ENCODE measurements around the gene CCDC40. TPM values are rescaled to one million over a fixed set of nuclear protein-coding genes. Genes with fewer than 3 reads are reported as not detected.

The CCDC40 gene
- total and polyA plus RNA-seq, 10 of the 15 experiments (the other 5 are each of a cell fraction or from before 2014, with no cell fraction given), result 0.06 to 0.10 TPM; not detected in 8

DNA sequence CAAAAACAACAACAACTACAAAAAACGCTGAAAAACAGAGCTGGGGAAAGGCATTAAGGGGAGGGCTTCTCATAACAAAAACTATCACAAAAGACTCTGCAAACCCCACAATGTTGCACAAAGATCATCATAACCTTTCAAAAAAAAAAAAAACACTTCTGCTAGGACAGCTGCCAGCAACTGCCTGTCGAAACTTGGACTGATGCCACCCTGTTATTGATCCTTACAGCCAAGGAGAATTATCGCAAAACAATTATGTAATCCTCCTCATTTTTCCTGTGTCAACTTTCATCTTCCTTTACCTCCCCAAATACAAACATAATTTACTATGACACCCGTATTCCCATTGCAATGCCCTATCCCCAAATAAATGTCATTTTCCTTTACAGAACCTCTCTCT, 9.3 kb downstream of the CCDC40 start:
- H3K79me2 ChIP-seq (ENCODE audit: control insufficient read depth, insufficient read depth, low read length), result no peaks in the 10 kb centered on the region
- no peak for ATAC-seq
- H3K36me3 ChIP-seq (ENCODE audit: control insufficient read depth in 2 of 2, insufficient read depth in 2 of 2, low read length in 1 of 2), result no peaks in the 10 kb centered on the region
- SMC1A ChIA-PET (ENCODE audit: uncharacterized antibody, unreplicated experiment), result interaction anchor here (0.5 kb wide), 1 partner anchor 223 kb away, joined by 3 read pairs; no protein-coding TSS in a partner anchor
- H3K4me1 ChIP-seq (ENCODE audit: control insufficient read depth, insufficient read depth, low read length), result no peaks in the 10 kb centered on the region
- FAIRE-seq, result no peak
- H4K20me1 ChIP-seq (ENCODE audit: control insufficient read depth, insufficient read depth), result no peaks in the 10 kb centered on the region
- H3K9ac ChIP-seq (ENCODE audit: control insufficient read depth, insufficient read depth, low read length), result no peak overlapping the region
- H3K27me3 ChIP-seq (replicated peaks in 1 of 2; ENCODE audit: control insufficient read depth in 2 of 2, insufficient read depth in 2 of 2, low read length in 1 of 2), result 0 out of 4 replicates have a peak, but pooled peaks cover 0 to 2% of the 10 kb centered on the region in 2 experiments
- no peaks in the 10 kb centered on the region for H3K9me3 ChIP-seq (replicated peaks; ENCODE audit: control insufficient read depth, insufficient read depth, low read length)
- POLR2A ChIA-PET, result interaction anchor here (0.6 kb wide), 1 partner anchor 170 kb away, joined by 6 read pairs; no protein-coding TSS in a partner anchor
- no peak overlapping the region for H3K4me3 ChIP-seq
- intact Hi-C loops (cut with micrococcal nuclease; ENCODE audit: unreplicated experiment), result no loop called here
- in situ Hi-C loops (cut with MboI), result no loop called here
- no peak overlapping the region for H3K4me2 ChIP-seq (ENCODE audit: control insufficient read depth, insufficient read depth)
- no peak overlapping the region for H2AFZ ChIP-seq (ENCODE audit: control insufficient read depth, low read depth, low read length)
- no TSS peak for BruUV-seq (replicated peaks)
- CTCF ChIA-PET, result interaction anchor here (0.6 kb wide), 1 partner anchor 126 kb away, joined by 4 read pairs; no protein-coding TSS in a partner anchor
- DNase-seq (ENCODE audit: low read depth, low spot score), result no peak
- RAD21 ChIA-PET (ENCODE audit: unreplicated experiment), result no interaction called here
- H3K27ac ChIP-seq (ENCODE audit: control insufficient read depth, insufficient read depth), result no peak overlapping the region
- WGBS (ENCODE audit: insufficient coverage, insufficient replicate concordance, low lambda C conversion rate, missing lambda C conversion rate), result 44% methylated on average over 4 of the region's 4 CpGs
- TF ChIP-seq ASH2L (IDR thresholded peaks at IDR 0.05; ENCODE audit: borderline replicate concordance, low read depth) (no peak), NFYB (IDR thresholded peaks at IDR 0.05; ENCODE audit: insufficient read depth, low read depth, low read length) (no peak), KAT2A (conservative IDR thresholded peaks at IDR 0.05; ENCODE audit: control insufficient read depth, low read depth, low read length) (no peak), ZNF24 (IDR thresholded peaks at IDR 0.05) (no peak), BCL11A (IDR thresholded peaks at IDR 0.05; ENCODE audit: low read depth, low read length) (no peak), YBX1 (IDR thresholded peaks at IDR 0.05) (no peak), CHD4 (IDR thresholded peaks at IDR 0.05) (no peak), CBFB (IDR thresholded peaks at IDR 0.05; ENCODE audit: low read depth) (no peak), JUNB (IDR thresholded peaks at IDR 0.05) (no peak), LARP7 (IDR thresholded peaks at IDR 0.05) (no peak), ZNF207 (IDR thresholded peaks at IDR 0.05; ENCODE audit: borderline replicate concordance) (no peak), EP300 (IDR thresholded peaks at IDR 0.05; ENCODE audit: borderline replicate concordance in 1 of 2, control insufficient read depth in 1 of 2, low read depth in 2 of 2, low read length in 2 of 2) (no peak)
- TF ChIP-seq, protein P1, sequence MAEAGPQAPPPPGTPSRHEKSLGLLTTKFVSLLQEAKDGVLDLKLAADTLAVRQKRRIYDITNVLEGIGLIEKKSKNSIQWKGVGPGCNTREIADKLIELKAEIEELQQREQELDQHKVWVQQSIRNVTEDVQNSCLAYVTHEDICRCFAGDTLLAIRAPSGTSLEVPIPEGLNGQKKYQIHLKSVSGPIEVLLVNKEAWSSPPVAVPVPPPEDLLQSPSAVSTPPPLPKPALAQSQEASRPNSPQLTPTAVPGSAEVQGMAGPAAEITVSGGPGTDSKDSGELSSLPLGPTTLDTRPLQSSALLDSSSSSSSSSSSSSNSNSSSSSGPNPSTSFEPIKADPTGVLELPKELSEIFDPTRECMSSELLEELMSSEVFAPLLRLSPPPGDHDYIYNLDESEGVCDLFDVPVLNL (IDR thresholded peaks at IDR 0.05; ENCODE audit: low read depth, low read length), result no peak
- TF ChIP-seq, protein P2, sequence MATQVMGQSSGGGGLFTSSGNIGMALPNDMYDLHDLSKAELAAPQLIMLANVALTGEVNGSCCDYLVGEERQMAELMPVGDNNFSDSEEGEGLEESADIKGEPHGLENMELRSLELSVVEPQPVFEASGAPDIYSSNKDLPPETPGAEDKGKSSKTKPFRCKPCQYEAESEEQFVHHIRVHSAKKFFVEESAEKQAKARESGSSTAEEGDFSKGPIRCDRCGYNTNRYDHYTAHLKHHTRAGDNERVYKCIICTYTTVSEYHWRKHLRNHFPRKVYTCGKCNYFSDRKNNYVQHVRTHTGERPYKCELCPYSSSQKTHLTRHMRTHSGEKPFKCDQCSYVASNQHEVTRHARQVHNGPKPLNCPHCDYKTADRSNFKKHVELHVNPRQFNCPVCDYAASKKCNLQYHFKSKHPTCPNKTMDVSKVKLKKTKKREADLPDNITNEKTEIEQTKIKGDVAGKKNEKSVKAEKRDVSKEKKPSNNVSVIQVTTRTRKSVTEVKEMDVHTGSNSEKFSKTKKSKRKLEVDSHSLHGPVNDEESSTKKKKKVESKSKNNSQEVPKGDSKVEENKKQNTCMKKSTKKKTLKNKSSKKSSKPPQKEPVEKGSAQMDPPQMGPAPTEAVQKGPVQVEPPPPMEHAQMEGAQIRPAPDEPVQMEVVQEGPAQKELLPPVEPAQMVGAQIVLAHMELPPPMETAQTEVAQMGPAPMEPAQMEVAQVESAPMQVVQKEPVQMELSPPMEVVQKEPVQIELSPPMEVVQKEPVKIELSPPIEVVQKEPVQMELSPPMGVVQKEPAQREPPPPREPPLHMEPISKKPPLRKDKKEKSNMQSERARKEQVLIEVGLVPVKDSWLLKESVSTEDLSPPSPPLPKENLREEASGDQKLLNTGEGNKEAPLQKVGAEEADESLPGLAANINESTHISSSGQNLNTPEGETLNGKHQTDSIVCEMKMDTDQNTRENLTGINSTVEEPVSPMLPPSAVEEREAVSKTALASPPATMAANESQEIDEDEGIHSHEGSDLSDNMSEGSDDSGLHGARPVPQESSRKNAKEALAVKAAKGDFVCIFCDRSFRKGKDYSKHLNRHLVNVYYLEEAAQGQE (IDR thresholded peaks at IDR 0.05; ENCODE audit: low read depth, low read length), result no peak
- TF ChIP-seq, protein P3, sequence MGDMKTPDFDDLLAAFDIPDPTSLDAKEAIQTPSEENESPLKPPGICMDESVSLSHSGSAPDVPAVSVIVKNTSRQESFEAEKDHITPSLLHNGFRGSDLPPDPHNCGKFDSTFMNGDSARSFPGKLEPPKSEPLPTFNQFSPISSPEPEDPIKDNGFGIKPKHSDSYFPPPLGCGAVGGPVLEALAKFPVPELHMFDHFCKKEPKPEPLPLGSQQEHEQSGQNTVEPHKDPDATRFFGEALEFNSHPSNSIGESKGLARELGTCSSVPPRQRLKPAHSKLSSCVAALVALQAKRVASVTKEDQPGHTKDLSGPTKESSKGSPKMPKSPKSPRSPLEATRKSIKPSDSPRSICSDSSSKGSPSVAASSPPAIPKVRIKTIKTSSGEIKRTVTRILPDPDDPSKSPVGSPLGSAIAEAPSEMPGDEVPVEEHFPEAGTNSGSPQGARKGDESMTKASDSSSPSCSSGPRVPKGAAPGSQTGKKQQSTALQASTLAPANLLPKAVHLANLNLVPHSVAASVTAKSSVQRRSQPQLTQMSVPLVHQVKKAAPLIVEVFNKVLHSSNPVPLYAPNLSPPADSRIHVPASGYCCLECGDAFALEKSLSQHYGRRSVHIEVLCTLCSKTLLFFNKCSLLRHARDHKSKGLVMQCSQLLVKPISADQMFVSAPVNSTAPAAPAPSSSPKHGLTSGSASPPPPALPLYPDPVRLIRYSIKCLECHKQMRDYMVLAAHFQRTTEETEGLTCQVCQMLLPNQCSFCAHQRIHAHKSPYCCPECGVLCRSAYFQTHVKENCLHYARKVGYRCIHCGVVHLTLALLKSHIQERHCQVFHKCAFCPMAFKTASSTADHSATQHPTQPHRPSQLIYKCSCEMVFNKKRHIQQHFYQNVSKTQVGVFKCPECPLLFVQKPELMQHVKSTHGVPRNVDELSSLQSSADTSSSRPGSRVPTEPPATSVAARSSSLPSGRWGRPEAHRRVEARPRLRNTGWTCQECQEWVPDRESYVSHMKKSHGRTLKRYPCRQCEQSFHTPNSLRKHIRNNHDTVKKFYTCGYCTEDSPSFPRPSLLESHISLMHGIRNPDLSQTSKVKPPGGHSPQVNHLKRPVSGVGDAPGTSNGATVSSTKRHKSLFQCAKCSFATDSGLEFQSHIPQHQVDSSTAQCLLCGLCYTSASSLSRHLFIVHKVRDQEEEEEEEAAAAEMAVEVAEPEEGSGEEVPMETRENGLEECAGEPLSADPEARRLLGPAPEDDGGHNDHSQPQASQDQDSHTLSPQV (IDR thresholded peaks at IDR 0.05), result no peak
